ENCODE data around the gene ATP4B.

The ATP4B gene

GRCh38 chr13:113642563-113642962 is 15.4 kb downstream of the ATP4B start:
- Histone ChIP-seq H3K79me2 (no peaks in the 10 kb centered on the region), H3K9ac (no peak overlapping the region), H3K4me1 (peaks cover 8% of the 10 kb centered on the region), H3K27ac (no peak overlapping the region), H3K36me3 (ENCODE audit: control insufficient read depth, insufficient read depth, low read length) (no peaks in the 10 kb centered on the region), H3K27me3 (ENCODE audit: control insufficient read depth, insufficient read depth, low read length) (no peaks in the 10 kb centered on the region), H3K4me3 (ENCODE audit: low read depth, low read length) (no peak overlapping the region), H3K9me3 (ENCODE audit: control insufficient read depth, low read length) (no peaks in the 10 kb centered on the region), H3K4me2 (ENCODE audit: low read length) (peak overlapping the region; percentile 12), H2AFZ (no peak overlapping the region)
- TF ChIP-seq CTCF (IDR thresholded peaks at IDR 0.05) = no peak

GRCh38 chr13:113641426-113641825 is 16.6 kb downstream of the ATP4B start:
- Histone ChIP-seq H3K27ac (no peak overlapping the region), H3K9me3 (ENCODE audit: control insufficient read depth, low read length) (no peaks in the 10 kb centered on the region), H3K4me2 (ENCODE audit: low read length) (no peak overlapping the region), H3K4me3 (ENCODE audit: low read depth, low read length) (no peak overlapping the region), H3K9ac (no peak overlapping the region), H3K4me1 (peaks cover 8% of the 10 kb centered on the region), H2AFZ (no peak overlapping the region), H3K36me3 (ENCODE audit: control insufficient read depth, insufficient read depth, low read length) (no peaks in the 10 kb centered on the region), H3K79me2 (no peaks in the 10 kb centered on the region), H3K27me3 (ENCODE audit: control insufficient read depth, insufficient read depth, low read length) (no peaks in the 10 kb centered on the region)
- no peak for TF ChIP-seq CTCF (IDR thresholded peaks at IDR 0.05)

GRCh38 chr13:113639616-113640262 is 18.3 kb downstream of the ATP4B start:
- H3K27ac ChIP-seq = no peak overlapping the region
- H3K27me3 ChIP-seq (ENCODE audit: control insufficient read depth, insufficient read depth, low read length) = no peaks in the 10 kb centered on the region
- no peaks in the 10 kb centered on the region for H3K9me3 ChIP-seq (ENCODE audit: control insufficient read depth, low read length)
- H3K36me3 ChIP-seq (ENCODE audit: control insufficient read depth, insufficient read depth, low read length) = no peaks in the 10 kb centered on the region
- no peak overlapping the region for H3K4me3 ChIP-seq (ENCODE audit: low read depth, low read length)
- no peak overlapping the region for H3K9ac ChIP-seq
- TF ChIP-seq CTCF (IDR thresholded peaks at IDR 0.05) = no peak
- H3K4me2 ChIP-seq (ENCODE audit: low read length) = no peak overlapping the region
- H3K79me2 ChIP-seq = no peaks in the 10 kb centered on the region
- H2AFZ ChIP-seq = no peak overlapping the region
- H3K4me1 ChIP-seq = peaks cover 8% of the 10 kb centered on the region

GRCh38 chr13:113638806-113639205 is 19.2 kb downstream of the ATP4B start:
- H3K4me1 ChIP-seq = peaks cover 7% of the 10 kb centered on the region
- H3K27me3 ChIP-seq (ENCODE audit: control insufficient read depth, insufficient read depth, low read length) = no peaks in the 10 kb centered on the region
- no peak overlapping the region for H3K27ac ChIP-seq
- no peak overlapping the region for H3K4me3 ChIP-seq (ENCODE audit: low read depth, low read length)
- no peak overlapping the region for H3K4me2 ChIP-seq (ENCODE audit: low read length)
- H3K36me3 ChIP-seq (ENCODE audit: control insufficient read depth, insufficient read depth, low read length) = no peaks in the 10 kb centered on the region
- no peaks in the 10 kb centered on the region for H3K9me3 ChIP-seq (ENCODE audit: control insufficient read depth, low read length)
- H3K9ac ChIP-seq = no peak overlapping the region
- H2AFZ ChIP-seq = no peak overlapping the region
- H3K79me2 ChIP-seq = no peaks in the 10 kb centered on the region
- TF ChIP-seq CTCF (IDR thresholded peaks at IDR 0.05) = no peak

GRCh38 chr13:113638173-113638746 is 19.7 kb downstream of the ATP4B start:
- H3K9ac ChIP-seq = no peak overlapping the region
- no peaks in the 10 kb centered on the region for H3K79me2 ChIP-seq
- H2AFZ ChIP-seq = no peak overlapping the region
- H3K4me2 ChIP-seq (ENCODE audit: low read length) = no peak overlapping the region
- peaks cover 5% of the 10 kb centered on the region for H3K4me1 ChIP-seq
- no peak overlapping the region for H3K27ac ChIP-seq
- TF ChIP-seq CTCF (IDR thresholded peaks at IDR 0.05) = no peak
- no peak overlapping the region for H3K4me3 ChIP-seq (ENCODE audit: low read depth, low read length)
- no peaks in the 10 kb centered on the region for H3K27me3 ChIP-seq (ENCODE audit: control insufficient read depth, insufficient read depth, low read length)
- no peaks in the 10 kb centered on the region for H3K36me3 ChIP-seq (ENCODE audit: control insufficient read depth, insufficient read depth, low read length)
- no peaks in the 10 kb centered on the region for H3K9me3 ChIP-seq (ENCODE audit: control insufficient read depth, low read length)

Measured in parathyroid adenoma (tissue), 2 donors.